ENCODE data around the gene FRMD3.

- no peak for TF ChIP-seq POLR2A (IDR thresholded peaks at IDR 0.05)
- no peak for TF ChIP-seq CTCF (IDR thresholded peaks at IDR 0.05)
Observed at GRCh38 chr9:83340451-83340850, 197.8 kb downstream of the FRMD3 start.
